Placental epithelial cell (primary cell): ENCODE data around the gene ARMC9. TPM values are rescaled to one million over a fixed set of nuclear protein-coding genes. Genes with fewer than 3 reads are reported as not detected.
A peak's percentile ranks its signal among the peaks of the same experiment; 100 is the strongest.

Experiments
- small RNA-seq: library from RNA; depleted of rRNA; stranded (forward); fragments of <200 nt; gene quantifications from one replicate; pipeline ENCODE3, GENCODE V24; 2012
- total RNA-seq: library from RNA; depleted of rRNA; stranded (reverse); fragments of >200 nt; gene quantifications from 2 replicates; pipeline ENCODE4 v1.2.3, GENCODE V29; 2012

The ARMC9 gene, protein sequence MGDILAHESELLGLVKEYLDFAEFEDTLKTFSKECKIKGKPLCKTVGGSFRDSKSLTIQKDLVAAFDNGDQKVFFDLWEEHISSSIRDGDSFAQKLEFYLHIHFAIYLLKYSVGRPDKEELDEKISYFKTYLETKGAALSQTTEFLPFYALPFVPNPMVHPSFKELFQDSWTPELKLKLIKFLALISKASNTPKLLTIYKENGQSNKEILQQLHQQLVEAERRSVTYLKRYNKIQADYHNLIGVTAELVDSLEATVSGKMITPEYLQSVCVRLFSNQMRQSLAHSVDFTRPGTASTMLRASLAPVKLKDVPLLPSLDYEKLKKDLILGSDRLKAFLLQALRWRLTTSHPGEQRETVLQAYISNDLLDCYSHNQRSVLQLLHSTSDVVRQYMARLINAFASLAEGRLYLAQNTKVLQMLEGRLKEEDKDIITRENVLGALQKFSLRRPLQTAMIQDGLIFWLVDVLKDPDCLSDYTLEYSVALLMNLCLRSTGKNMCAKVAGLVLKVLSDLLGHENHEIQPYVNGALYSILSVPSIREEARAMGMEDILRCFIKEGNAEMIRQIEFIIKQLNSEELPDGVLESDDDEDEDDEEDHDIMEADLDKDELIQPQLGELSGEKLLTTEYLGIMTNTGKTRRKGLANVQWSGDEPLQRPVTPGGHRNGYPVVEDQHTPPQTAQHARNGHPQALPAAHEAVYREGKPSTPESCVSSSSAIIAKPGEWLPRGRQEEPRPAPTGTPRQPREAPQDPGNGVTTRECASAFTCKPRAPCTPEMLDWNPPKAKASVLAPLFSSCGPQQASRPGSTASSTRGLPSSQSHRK
- 28.6 and 34.9 TPM in 2 replicates for total RNA-seq

DNA sequence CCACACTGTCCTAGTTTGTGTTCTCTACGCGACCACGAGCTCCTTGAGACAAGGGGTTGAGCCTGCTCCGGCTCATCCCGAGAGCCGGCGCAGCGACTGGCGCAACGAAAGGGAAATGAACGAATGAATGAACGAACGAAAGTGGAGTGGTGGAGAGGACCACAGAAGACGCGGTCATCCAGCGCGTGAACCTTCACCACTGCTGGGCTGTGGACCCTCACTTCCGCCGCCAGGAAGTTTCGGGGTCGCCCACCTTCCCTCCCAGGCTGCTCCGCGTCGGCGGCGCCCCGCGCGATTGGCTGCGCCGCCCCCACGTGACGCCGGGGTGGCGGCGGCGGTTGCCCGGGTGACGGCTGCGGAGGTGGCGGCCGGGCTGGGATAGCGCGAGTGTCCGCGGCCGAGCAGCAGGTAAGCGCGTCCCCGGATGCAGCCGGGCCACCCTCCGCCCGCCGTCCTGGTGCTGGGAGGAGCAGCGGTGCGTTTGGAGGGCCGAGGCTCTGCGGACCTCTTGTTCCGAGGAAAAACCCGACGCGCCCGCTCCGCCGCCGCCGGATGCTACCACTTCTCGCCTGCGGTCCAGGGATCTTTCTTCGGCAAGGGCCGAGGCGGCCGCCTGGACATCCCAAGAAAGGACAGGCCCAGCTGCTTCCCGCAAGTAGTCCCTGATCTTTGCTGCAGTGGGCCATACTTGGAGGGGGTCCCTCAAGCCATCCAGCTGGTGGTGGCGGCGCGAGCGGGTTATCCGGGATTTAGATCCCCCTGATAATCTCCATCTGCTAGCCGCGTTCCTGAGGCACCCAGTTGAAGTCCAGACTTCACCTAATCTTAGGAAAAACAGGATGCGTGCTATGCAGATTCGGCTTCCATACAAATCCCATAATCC, at the start of gene ARMC9:
Gene ARMC9 (plus strand): TSS at position 341 of the 883 bp plus-strand sequence. CDS start 7,608 bp downstream, outside the sequence.

DNA sequence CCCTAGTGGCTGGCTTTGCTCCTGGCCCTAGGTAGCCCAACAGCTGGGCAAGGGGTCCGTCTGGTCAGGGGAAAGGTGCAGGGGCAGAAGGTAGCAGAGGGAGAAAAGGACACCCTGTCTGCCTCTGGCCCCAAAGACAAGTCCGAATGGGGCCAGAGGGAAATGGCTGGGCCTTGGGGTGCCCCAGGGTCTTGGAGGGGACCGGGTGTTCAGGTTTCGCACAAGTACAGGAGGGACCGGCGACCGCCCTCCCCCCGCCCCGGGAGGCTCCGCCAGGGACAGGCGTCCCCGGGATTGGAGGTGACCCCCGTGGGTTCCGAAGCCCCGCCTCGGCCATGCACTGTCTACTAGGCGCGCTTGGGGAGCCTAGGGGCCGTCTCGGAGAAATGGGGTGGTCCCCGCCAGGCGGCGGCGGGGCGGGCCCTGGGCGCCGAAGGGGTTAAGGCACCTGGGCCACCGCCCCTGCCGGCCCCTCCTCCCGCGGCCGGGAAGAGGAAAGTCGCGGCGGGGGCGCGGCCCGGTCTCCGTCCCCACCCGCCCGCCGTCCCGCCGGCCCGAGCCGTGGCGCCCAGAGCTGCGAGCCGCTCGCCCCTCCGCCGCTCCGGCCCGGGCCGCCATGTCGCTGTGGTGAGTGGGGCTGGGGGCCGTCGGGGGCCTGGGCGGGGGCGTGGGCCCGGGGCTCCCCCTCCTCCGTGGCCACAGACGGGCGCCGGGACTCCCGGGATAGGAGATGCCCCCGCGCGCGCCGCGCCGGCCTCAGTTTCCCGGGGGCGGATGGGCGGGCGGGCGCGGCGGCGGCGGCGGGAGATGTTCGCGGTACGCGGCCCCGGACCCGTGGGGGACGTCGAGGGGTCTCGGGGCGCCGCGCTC, 197.0 kb downstream of the ARMC9 start, which contains the start of gene B3GNT7:
Gene B3GNT7 (plus strand): TSS at position 523 of the 870 bp plus-strand sequence. CDS start 94 bp downstream, at position 617.

Small RNAs within 50 kb of the gene (small RNA-seq; reads per million reads assigned to genes)
- gene AC018738.1 (1.2 reads per million, percentile 64 among the genes with 10 or more reads in this experiment), gene MIR4777 (0.12 reads per million)

Other genes starting within 250 kb of the ARMC9 start
- not detected in 2 replicates for gene SPATA3, start 202.5 kb upstream of the ARMC9 start, total RNA-seq
- gene C2orf72, start 161.1 kb upstream of the ARMC9 start, total RNA-seq: under 0.01 and 0.11 TPM in 2 replicates
- gene PSMD1, start 141.8 kb upstream of the ARMC9 start, total RNA-seq: 55.7 and 96.7 TPM in 2 replicates
- gene HTR2B, start 73.6 kb upstream of the ARMC9 start, total RNA-seq: under 0.01 TPM in 1 of 2 replicates, not detected in the other
- 0.65 and 1.2 TPM in 2 replicates for gene B3GNT7, start 197.1 kb downstream of the ARMC9 start, total RNA-seq